ENCODE measurements around the gene P2RY6. TPM values are rescaled to one million over a fixed set of nuclear protein-coding genes. Genes with fewer than 3 reads are reported as not detected.
A peak's percentile ranks its signal among the peaks of the same experiment; 100 is the strongest.

Gene P2RY6
- total and polyA plus RNA-seq, 12 donors = 0.83 to 13.0 (median 1.8) TPM

- H3K27ac ChIP-seq = peak overlapping the region; percentile 5 to 91 (median 60)
- TF ChIP-seq CTCF (IDR thresholded peaks at IDR 0.05) = peak; percentile 92 to 99 (median 96)
- no peaks in the 10 kb centered on the region for H3K9me3 ChIP-seq
- intact Hi-C loops (cut with DNase I) = loop anchor here in 9 of 10 donors (1.0 to 10.0 kb wide), 12 partner anchors 47 to 564 kb away; no protein-coding TSS in a partner anchor
- H3K4me3 ChIP-seq = peak overlapping the region in 8 of 10 donors; percentile 16 to 47 (median 37)
- no peaks in the 10 kb centered on the region for H3K36me3 ChIP-seq
- H3K4me1 ChIP-seq = peaks cover 12 to 59% (median 31%) of the 10 kb centered on the region in 9 donors
- DNase-seq (peak; percentile 70 to 72), ATAC-seq (peak; percentile 79 to 89 (median 82))
- H3K27me3 ChIP-seq = no peaks in the 10 kb centered on the region
- 15 to 20% methylated on average over 17 of the region's 17 CpGs for WGBS, 2 donors
Observed at GRCh38 chr11:73288873-73289707, 17.0 kb downstream of the P2RY6 start.

- H3K4me1 ChIP-seq = peaks cover 12 to 56% (median 36%) of the 10 kb centered on the region in 9 donors
- H3K36me3 ChIP-seq = no peaks in the 10 kb centered on the region
- no peak overlapping the region for H3K4me3 ChIP-seq
- H3K27me3 ChIP-seq = no peaks in the 10 kb centered on the region
- ATAC-seq (no peak), DNase-seq (no peak)
- no peaks in the 10 kb centered on the region for H3K9me3 ChIP-seq
- no peak overlapping the region for H3K27ac ChIP-seq
- no peak for TF ChIP-seq CTCF (IDR thresholded peaks at IDR 0.05)
- intact Hi-C loops (cut with DNase I) = loop anchor here in 1 of 10 donors (10.0 kb wide), 2 partner anchors 104 to 106 kb away; no protein-coding TSS in a partner anchor
- 98% methylated on average over 4 of the region's 4 CpGs for WGBS, 2 donors
Observed at GRCh38 chr11:73290536-73290935, 18.4 kb downstream of the P2RY6 start.

- TF ChIP-seq CTCF (IDR thresholded peaks at IDR 0.05) = no peak
- ATAC-seq = no peak
- 96 to 100% methylated on average over 3 of the region's 3 CpGs for WGBS, 2 donors
Observed at GRCh38 chr11:73291196-73291595, 19.1 kb downstream of the P2RY6 start.

GRCh38 chr11:73291781-73292524, 19.8 kb downstream of the P2RY6 start:
- Histone ChIP-seq H3K4me1 (peaks cover 12 to 50% (median 37%) of the 10 kb centered on the region in 9 donors), H3K27me3 (no peaks in the 10 kb centered on the region), H3K27ac (peak overlapping the region in 1 of 10 donors; percentile 40), H3K4me3 (no peak overlapping the region), H3K9me3 (no peaks in the 10 kb centered on the region), H3K36me3 (peaks cover 0 to 5% (median 0%) of the 10 kb centered on the region in 9 donors)
- TF ChIP-seq CTCF (IDR thresholded peaks at IDR 0.05) = no peak
- no peak for DNase-seq
- intact Hi-C loops (cut with DNase I) = loop anchor here in 1 of 10 donors (10.0 kb wide), 2 partner anchors 103 to 107 kb away; no protein-coding TSS in a partner anchor
- WGBS, 2 donors = 80 to 85% methylated on average over 12 of the region's 12 CpGs
- ATAC-seq = no peak

More at GRCh38 chr11:73291196-73291595, 19.1 kb downstream of the P2RY6 start:
- H3K4me1 ChIP-seq = peaks cover 12 to 55% (median 37%) of the 10 kb centered on the region in 9 donors
- intact Hi-C loops (cut with DNase I) = loop anchor here in 1 of 10 donors (10.0 kb wide), 2 partner anchors 104 to 106 kb away; no protein-coding TSS in a partner anchor
- no peaks in the 10 kb centered on the region for H3K9me3 ChIP-seq
- no peaks in the 10 kb centered on the region for H3K36me3 ChIP-seq
- H3K27ac ChIP-seq = no peak overlapping the region
- H3K4me3 ChIP-seq = no peak overlapping the region
- no peak for DNase-seq
- H3K27me3 ChIP-seq = no peaks in the 10 kb centered on the region

Measured in heart right ventricle (tissue), 16 donors.